ENCODE results near the gene QRICH1. TPM values are rescaled to one million over a fixed set of nuclear protein-coding genes. Genes with fewer than 3 reads are reported as not detected.
A peak's percentile ranks its signal among the peaks of the same experiment; 100 is the strongest.

The QRICH1 gene
- total and polyA plus RNA-seq, 12 donors = 21.1 to 72.5 (median 57.6) TPM

DNA sequence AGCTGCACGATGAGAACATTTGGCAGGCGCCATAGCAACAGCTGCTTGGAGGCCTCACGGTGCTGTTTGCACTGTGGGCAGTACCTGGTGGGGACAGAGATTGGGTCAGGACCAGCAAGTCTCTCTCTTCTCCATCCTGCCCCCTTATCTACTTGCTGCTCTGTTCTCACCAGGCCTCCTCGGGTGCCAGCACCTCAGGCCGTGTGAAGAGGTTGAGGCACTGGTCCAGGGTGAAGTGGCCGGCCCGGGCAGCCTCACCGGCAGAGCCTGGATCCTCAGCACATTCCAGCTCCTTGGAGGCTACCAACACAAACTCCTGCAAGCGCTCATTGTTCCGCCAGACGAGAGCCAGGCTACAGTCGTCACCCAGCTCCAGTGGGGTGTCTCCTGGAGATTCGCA is 16.9 kb upstream of the QRICH1 start:
- no peak for ATAC-seq

DNA sequence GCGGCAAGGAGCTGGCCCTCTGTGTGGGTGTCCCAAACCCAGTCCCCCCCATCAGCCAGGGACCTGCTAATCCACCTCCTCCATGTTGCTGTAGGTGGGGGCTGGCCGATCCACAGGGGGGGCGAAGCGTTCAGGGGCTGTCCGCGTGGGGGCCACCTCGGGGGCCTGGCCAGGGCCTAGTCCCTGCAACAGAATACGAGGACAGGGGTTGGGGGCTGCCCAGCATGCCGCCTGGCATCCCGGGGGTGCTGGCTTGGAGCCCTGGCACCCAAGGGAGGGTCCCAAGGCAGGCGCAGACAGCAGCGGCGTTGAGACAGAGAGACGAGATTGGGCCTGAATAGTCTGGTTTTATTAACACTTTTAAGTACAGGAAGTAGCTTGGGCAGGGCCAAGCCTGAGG is 14.5 kb upstream of the QRICH1 start:
- WGBS, 2 donors = 79 to 83% methylated on average over 14 of the region's 14 CpGs
- Histone ChIP-seq H3K4me3 (no peak overlapping the region), H3K9me3 (no peaks in the 10 kb centered on the region), H3K27me3 (no peaks in the 10 kb centered on the region), H3K36me3 (peaks cover 0 to 78% (median 60%) of the 10 kb centered on the region in 9 donors), H3K27ac (no peak overlapping the region), H3K4me1 (peaks cover 9 to 21% (median 16%) of the 10 kb centered on the region in 9 donors)
- TF ChIP-seq, protein P1, sequence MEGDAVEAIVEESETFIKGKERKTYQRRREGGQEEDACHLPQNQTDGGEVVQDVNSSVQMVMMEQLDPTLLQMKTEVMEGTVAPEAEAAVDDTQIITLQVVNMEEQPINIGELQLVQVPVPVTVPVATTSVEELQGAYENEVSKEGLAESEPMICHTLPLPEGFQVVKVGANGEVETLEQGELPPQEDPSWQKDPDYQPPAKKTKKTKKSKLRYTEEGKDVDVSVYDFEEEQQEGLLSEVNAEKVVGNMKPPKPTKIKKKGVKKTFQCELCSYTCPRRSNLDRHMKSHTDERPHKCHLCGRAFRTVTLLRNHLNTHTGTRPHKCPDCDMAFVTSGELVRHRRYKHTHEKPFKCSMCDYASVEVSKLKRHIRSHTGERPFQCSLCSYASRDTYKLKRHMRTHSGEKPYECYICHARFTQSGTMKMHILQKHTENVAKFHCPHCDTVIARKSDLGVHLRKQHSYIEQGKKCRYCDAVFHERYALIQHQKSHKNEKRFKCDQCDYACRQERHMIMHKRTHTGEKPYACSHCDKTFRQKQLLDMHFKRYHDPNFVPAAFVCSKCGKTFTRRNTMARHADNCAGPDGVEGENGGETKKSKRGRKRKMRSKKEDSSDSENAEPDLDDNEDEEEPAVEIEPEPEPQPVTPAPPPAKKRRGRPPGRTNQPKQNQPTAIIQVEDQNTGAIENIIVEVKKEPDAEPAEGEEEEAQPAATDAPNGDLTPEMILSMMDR (IDR thresholded peaks at IDR 0.05) = no peak
- intact Hi-C loops (cut with DNase I) = loop anchor here in 1 of 10 donors (10.0 kb wide), 1 partner anchor 336 kb away; no protein-coding TSS in a partner anchor
- ATAC-seq (no peak), DNase-seq (no peak)

More for the DNA sequence above, 16.9 kb upstream of the QRICH1 start:
- H3K27ac ChIP-seq = no peak overlapping the region
- no peak overlapping the region for H3K4me3 ChIP-seq
- TF ChIP-seq, protein P1 (IDR thresholded peaks at IDR 0.05) = no peak
- DNase-seq = no peak
- H3K36me3 ChIP-seq = peaks cover 0 to 98% (median 84%) of the 10 kb centered on the region in 9 donors
- 66 to 80% methylated on average over 13 of the region's 13 CpGs for WGBS, 2 donors
- peaks cover 0 to 4% (median under 1%) of the 10 kb centered on the region in 9 donors for H3K4me1 ChIP-seq
- H3K9me3 ChIP-seq = no peaks in the 10 kb centered on the region
- intact Hi-C loops (cut with DNase I) = no loop called here
- no peaks in the 10 kb centered on the region for H3K27me3 ChIP-seq

DNA sequence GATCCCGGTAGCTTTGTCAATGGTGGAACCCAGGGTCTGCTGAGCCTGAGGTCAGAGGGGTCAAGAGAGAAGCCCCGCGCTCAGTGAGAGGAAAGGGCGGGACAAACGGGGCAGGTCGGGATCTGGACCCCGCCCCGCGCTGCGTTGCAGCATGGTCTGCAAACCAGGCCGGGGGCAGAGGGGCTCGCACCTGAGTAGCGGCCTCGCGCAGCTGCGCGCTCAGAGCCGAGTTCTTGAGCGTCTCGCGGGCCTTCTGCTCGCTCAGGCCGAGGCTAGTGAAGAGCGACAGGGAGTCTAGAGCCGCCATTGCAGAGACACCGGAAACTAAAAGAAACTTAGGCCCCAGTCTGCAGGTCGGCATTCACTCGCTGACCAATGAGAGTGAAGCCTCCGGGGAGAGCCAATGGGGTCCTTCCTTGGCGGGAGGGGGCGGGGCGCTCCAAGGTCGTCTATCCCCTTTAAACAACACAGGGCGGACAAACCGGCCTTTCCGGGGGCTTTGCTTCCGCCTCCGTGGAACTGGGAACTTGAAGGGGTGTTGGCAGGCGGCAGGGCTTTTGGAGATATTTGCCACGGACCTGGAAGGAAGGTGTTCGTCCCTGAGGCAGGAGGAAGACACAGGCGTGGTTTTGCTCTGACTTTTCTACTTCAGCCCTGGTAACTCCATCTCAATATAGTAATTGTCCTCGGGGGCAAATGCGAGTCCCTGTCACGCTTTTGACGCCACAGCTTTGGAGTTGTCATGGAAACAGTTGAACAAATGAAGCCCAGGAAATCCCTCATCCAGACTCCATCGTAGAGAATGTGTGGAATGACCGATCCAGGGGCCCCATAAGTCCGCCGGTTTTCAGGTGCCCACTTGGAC is 10.8 kb upstream of the QRICH1 start, which contains the start of gene QARS1:
TSS of gene QARS1 (minus strand) at position 331 of the 865 bp plus-strand sequence. CDS start at position 307, 24 bp downstream.
- 1% methylated on average over 50 of the region's 50 CpGs for WGBS, 2 donors
- peak; percentile 95 to 99 (median 98) for ATAC-seq

DNA sequence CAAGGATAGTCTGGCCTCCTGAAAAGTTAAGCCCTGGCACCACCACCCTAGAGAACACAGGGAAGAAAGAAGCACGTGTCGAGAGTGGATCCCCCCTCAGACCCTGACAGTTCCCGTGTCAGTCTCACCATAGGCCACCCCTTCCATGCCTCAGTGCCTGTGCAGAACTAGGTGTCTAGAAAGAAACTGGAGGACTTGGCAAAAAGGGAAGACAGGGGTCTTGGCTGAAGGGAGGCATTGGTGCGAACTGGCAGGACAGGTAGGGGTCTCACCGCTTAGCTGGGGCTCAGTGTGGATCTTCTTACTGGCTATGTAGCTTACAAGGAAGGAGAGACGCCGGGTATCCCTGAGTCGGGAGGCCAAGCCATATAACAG is 10.2 kb upstream of the QRICH1 start:
- intact Hi-C loops (cut with DNase I) = loop anchor here in 2 of 10 donors (1.0 to 10.0 kb wide), 2 partner anchors 10 to 341 kb away; partner anchors contain the start of gene QRICH1 (in 1 of the 2)
- WGBS, 2 donors = 4% methylated on average over 8 of the region's 8 CpGs

More for the DNA sequence above, 10.8 kb upstream of the QRICH1 start, which contains the start of gene QARS1:
- peak; percentile 94 to 97 for DNase-seq
- Histone ChIP-seq H3K4me3 (peak within 1 kb of the TSS; percentile 63 to 100 (median 86)), H3K4me1 (peaks cover 12 to 27% (median 23%) of the 10 kb centered on the region in 9 donors), H3K27ac (peak within 1 kb of the TSS; percentile 84 to 94 (median 91)), H3K9me3 (no peaks in the 10 kb centered on the region), H3K27me3 (no peaks in the 10 kb centered on the region), H3K36me3 (peaks cover 5 to 78% (median 59%) of the 10 kb centered on the region in 9 donors)
- TF ChIP-seq, protein P1 (IDR thresholded peaks at IDR 0.05) = no peak
- intact Hi-C loops (cut with DNase I) = loop anchor here in 2 of 10 donors (1.0 to 10.0 kb wide), 2 partner anchors 10 to 340 kb away; partner anchors contain the start of gene QRICH1 (in 1 of the 2)

More for the DNA sequence above, 10.2 kb upstream of the QRICH1 start:
- TF ChIP-seq, protein P1 (IDR thresholded peaks at IDR 0.05) = no peak
- Histone ChIP-seq H3K9me3 (no peaks in the 10 kb centered on the region), H3K4me1 (peaks cover 12 to 27% (median 23%) of the 10 kb centered on the region in 9 donors), H3K27ac (peak overlapping the region; percentile 84 to 94 (median 91)), H3K27me3 (no peaks in the 10 kb centered on the region), H3K36me3 (peaks cover 5 to 78% (median 59%) of the 10 kb centered on the region in 9 donors), H3K4me3 (peak overlapping the region; percentile 63 to 100 (median 86))
- ATAC-seq (peak in 2 of 8 donors; percentile 0 to 1), DNase-seq (no peak)
